Adrenal gland (tissue), 12 donors: ENCODE data around the gene HVCN1. TPM values are rescaled to one million over a fixed set of nuclear protein-coding genes. Genes with fewer than 3 reads are reported as not detected.

Experiments used
- DNase-seq, 7 donors: peaks; one replicate each; pipeline ENCODE4 v3.0.0-alpha.2; 2019 to 2020
- H3K27ac ChIP-seq, 5 donors: fragments of 200-600 bp; sonication (generic) in 4 of 5; 1 replicate in 3 of 5; 2 replicates in 2 of 5; pipeline versions ENCODE4 v1.5.1 to v1.8.0; 2016 to 2020; ENCODE audit warnings: mild to moderate bottlenecking in 1 of 5
- H3K27me3 ChIP-seq: fragments of 200-600 bp; 2 replicates; pipeline ENCODE4 v1.8.0; 2021
- H3K36me3 ChIP-seq, 2 donors: fragments of 200-600 bp; replicated peaks in 1 of 2; 1 replicate in 1 of 2; 2 replicates in 1 of 2; pipeline versions ENCODE4 v1.5.1 to v1.8.0; 2018 to 2022
- H3K4me1 ChIP-seq, 2 donors: fragments of 200-600 bp; replicated peaks in 1 of 2; 1 replicate in 1 of 2; 2 replicates in 1 of 2; pipeline versions ENCODE4 v1.5.1 to v1.8.0; 2018 to 2021
- H3K4me3 ChIP-seq, 4 donors: fragments of 200-600 bp; sonication (generic) in 3 of 4; one replicate each; pipeline ENCODE4 v1.5.1; 2016 to 2018
- H3K9me3 ChIP-seq, 3 donors: fragments of 200-600 bp; sonication (generic) in 1 of 3; replicated peaks in 1 of 3; 1 replicate in 2 of 3; 2 replicates in 1 of 3; pipeline versions ENCODE4 v1.5.1 to v1.8.0; 2016 to 2021
- CTCF ChIP-seq, 6 experiments: fragments of 450-650 bp in 4 of 6; fragments of 200-600 bp in 2 of 6; sonication (generic) in 1 of 6; IDR thresholded peaks; 1 replicate in 5 of 6; 2 replicates in 1 of 6; pipeline versions ENCODE4 v1.5.1 to v1.8.0; 2016 to 2021; ENCODE audit warnings: antibody characterized with exemption in 6 of 6, mild to moderate bottlenecking in 2 of 6, moderate library complexity in 1 of 6
- POLR2A ChIP-seq, 2 donors: fragments of 450-650 bp; IDR thresholded peaks; one replicate each; pipeline ENCODE4 v1.6.1; 2017; ENCODE audit warnings: antibody characterized with exemption in 2 of 2, mild to moderate bottlenecking in 2 of 2, moderate library complexity in 1 of 2
- WGBS, 4 donors: extraction: QIAGEN DNeasy Blood & Tissue Kit in 2 of 4; methylation state at CpG; one replicate each; pipeline versions ENCODE4 v1.1.5 to v1.1.7; 2013 to 2017; 5-methylcytosine and 5-hydroxymethylcytosine counted together
- intact Hi-C, 2 donors: fragments of 100-400 bp; cut with DNase I; formaldehyde crosslinking; loops; one replicate each; pipeline versions ENCODE4 v1.14.1 to v1.15.0; 2022 to 2023
- polyA plus RNA-seq, 3 donors: library from polyadenylated mRNA; stranded (reverse); fragments of 200-250 nt in 2 of 3; fragments of 350-450 nt in 1 of 3; fragmentation: Illumina TruSeq in 1 of 3; extraction: RNeasy Lipid Tissue Mini Kit (QIAGEN cat#74804) in 1 of 3; gene quantifications; one replicate each; pipeline ENCODE4 v1.2.3, GENCODE V29; 2013 to 2014
- total RNA-seq, 9 donors: library from RNA; depleted of rRNA in 4 of 9; stranded (reverse); fragments of >200 nt in 4 of 9; fragments of 120-200 nt in 1 of 9; fragmentation: NEBNext Ultra II Directional in 1 of 9; extraction: Animal tissue kit (Norgen Biotek cat#: 25700) in 1 of 9; gene quantifications; one replicate each; pipeline versions ENCODE4 v1.1.0 to v1.2.4, GENCODE V29; 2013 to 2023
- donor health status: healthy with polysubstance abuse.
- donor health status: Bipolar disorder and iron deficiency.
- donor health status: DM: yes; HTN: yes; CAD: no.
- donor health status: DM: no; HTN: no; CAD: no.
- donor health status: DM: no; HTN: no; CAD: no.
- donor health status: DM: yes; HTN: yes; CAD: no.

Gene HVCN1
- total and polyA plus RNA-seq, 12 donors, result 5.7 to 71.0 (median 12.7) TPM

DNA sequence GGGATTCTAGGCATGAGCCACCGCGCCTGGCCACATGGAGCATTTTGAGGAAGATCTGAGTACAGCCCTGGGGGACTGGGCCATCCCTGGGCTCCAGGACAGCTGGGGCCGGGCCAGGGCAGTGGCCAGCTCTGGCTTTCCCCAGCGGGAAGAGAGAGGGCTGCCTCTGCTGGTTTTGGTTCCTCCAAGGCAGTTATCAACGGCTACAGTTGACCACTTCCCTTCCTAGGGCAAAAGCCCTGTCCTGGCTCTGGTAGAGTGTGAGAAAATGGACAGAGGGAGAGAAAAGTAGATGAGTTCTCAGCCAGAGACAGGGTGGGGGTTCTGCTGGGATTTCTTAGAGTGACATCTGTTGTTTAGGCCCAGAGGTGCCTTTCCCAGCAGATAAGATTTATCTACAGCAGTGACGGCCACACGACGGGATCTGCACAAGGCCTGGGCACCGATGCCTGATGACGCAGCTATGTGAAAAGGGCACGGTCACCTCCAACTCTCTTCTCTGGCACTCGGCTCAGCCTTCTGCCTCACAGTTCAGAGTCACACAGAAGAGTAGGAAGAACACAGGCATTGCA lies 5.5 kb upstream of the HVCN1 start:
- peak overlapping the region in 4 of 5 donors; percentile 4 to 88 (median 46) for H3K27ac ChIP-seq
- no peaks in the 10 kb centered on the region for H3K9me3 ChIP-seq
- no peaks in the 10 kb centered on the region for H3K27me3 ChIP-seq
- H3K36me3 ChIP-seq, result no peaks in the 10 kb centered on the region
- H3K4me1 ChIP-seq, result peaks cover 5 to 22% of the 10 kb centered on the region in 2 donors
- no peak for TF ChIP-seq CTCF (IDR thresholded peaks at IDR 0.05)
- TF ChIP-seq POLR2A (IDR thresholded peaks at IDR 0.05), result no peak
- peak; percentile 55 to 80 (median 63) for DNase-seq
- 62 to 87% (median 64%) methylated on average over 9 to 12 of the region's 12 CpGs for WGBS, 4 donors
- H3K4me3 ChIP-seq, result no peak overlapping the region
- intact Hi-C loops, result no loop called here

- peak overlapping the region in 3 of 5 donors; percentile 1 to 88 (median 44) for H3K27ac ChIP-seq
- intact Hi-C loops, result no loop called here
- TF ChIP-seq CTCF (IDR thresholded peaks at IDR 0.05) (no peak), POLR2A (IDR thresholded peaks at IDR 0.05) (no peak)
Observed at GRCh38 chr12:110693731-110694130, 4.8 kb upstream of the HVCN1 start.

DNA sequence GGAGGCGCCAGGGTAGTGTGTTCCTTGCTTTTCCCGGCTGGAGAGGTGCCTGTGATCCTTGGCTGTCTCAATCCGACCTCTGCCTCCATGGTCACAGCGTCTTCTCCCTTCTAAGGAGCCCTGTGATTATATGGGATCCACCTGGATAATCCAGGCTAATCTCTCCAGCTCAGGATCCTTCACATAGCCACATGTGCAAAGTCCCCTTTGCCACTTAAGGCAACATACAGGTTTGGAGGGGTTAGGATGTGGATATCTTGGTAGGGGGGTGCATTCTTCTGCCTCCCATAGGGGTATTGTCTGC lies 1.2 kb upstream of the HVCN1 start:
- no peaks in the 10 kb centered on the region for H3K27me3 ChIP-seq
- TF ChIP-seq POLR2A (IDR thresholded peaks at IDR 0.05), result no peak
- TF ChIP-seq CTCF (IDR thresholded peaks at IDR 0.05), result no peak
- H3K4me1 ChIP-seq, result peaks cover 6 to 17% of the 10 kb centered on the region in 2 donors
- DNase-seq, result no peak
- no peaks in the 10 kb centered on the region for H3K36me3 ChIP-seq
- H3K27ac ChIP-seq, result peak overlapping the region in 1 of 5 donors; percentile 77
- H3K9me3 ChIP-seq, result no peaks in the 10 kb centered on the region
- intact Hi-C loops, result no loop called here
- no peak overlapping the region for H3K4me3 ChIP-seq
- WGBS, 4 donors, result 72 to 77% (median 73%) methylated on average over 4 of the region's 4 CpGs

More at GRCh38 chr12:110693731-110694130, 4.8 kb upstream of the HVCN1 start:
- Histone ChIP-seq H3K4me3 (no peak overlapping the region), H3K36me3 (no peaks in the 10 kb centered on the region), H3K4me1 (peaks cover 1 to 17% of the 10 kb centered on the region in 2 donors), H3K9me3 (no peaks in the 10 kb centered on the region), H3K27me3 (no peaks in the 10 kb centered on the region)
- peak; percentile 41 to 84 (median 58) for DNase-seq
- WGBS, 4 donors, result 45 to 60% (median 47%) methylated on average over 7 of the region's 7 CpGs

GRCh38 chr12:110689281-110690126 lies 589 bp upstream of the HVCN1 start:
- Histone ChIP-seq H3K36me3 (no peaks in the 10 kb centered on the region), H3K9me3 (no peaks in the 10 kb centered on the region), H3K4me3 (peak overlapping the region in 2 of 4 donors; percentile 31 to 48), H3K27ac (peak overlapping the region in 4 of 5 donors; percentile 11 to 77 (median 48)), H3K4me1 (peaks cover 6 to 17% of the 10 kb centered on the region in 2 donors), H3K27me3 (no peaks in the 10 kb centered on the region)
- no peak for TF ChIP-seq CTCF (IDR thresholded peaks at IDR 0.05)
- TF ChIP-seq POLR2A (IDR thresholded peaks at IDR 0.05), result no peak
- 24 to 54% (median 40%) methylated on average over 10 to 38 of the region's 38 CpGs for WGBS, 4 donors
- peak in 5 of 7 donors; percentile 28 to 44 (median 36) for DNase-seq
- intact Hi-C loops, result no loop called here
